ENCODE data around the gene OR2T1.

Gene OR2T1

GRCh38 chr1:248402748-248403147, at the start of gene OR2T1:
Gene OR2T1, plus strand, starts transcription at chr1:248403048. Its CDS starts 3,100 bp downstream, at chr1:248406148.
- no peaks in the 10 kb centered on the region for H3K36me3 Mint-ChIP-seq (ENCODE audit: low read depth)
- DNase-seq, result no peak
- H3K9me3 Mint-ChIP-seq, result peaks cover 5% of the 10 kb centered on the region
- no peaks in the 10 kb centered on the region for H3K27me3 Mint-ChIP-seq
- H3K27ac Mint-ChIP-seq, result no peak within 1 kb of the TSS
- no peak for ATAC-seq
- H3K4me1 Mint-ChIP-seq, result peaks cover 7% of the 10 kb centered on the region
- H3K4me3 Mint-ChIP-seq, result no peak within 1 kb of the TSS

- Mint-ChIP-seq H3K4me3 (no peak overlapping the region), H3K4me1 (no peaks in the 10 kb centered on the region), H3K36me3 (ENCODE audit: low read depth) (no peaks in the 10 kb centered on the region), H3K9me3 (no peaks in the 10 kb centered on the region), H3K27me3 (no peaks in the 10 kb centered on the region), H3K27ac (no peak overlapping the region)
- ATAC-seq (no peak), DNase-seq (no peak)
Observed at GRCh38 chr1:248359415-248359814, 43.4 kb upstream of the OR2T1 start.

- ATAC-seq (no peak), DNase-seq (no peak)
- Mint-ChIP-seq H3K27ac (no peak within 1 kb of the TSS), H3K36me3 (ENCODE audit: low read depth) (no peaks in the 10 kb centered on the region), H3K27me3 (peaks cover 2% of the 10 kb centered on the region), H3K4me1 (no peaks in the 10 kb centered on the region), H3K4me3 (no peak within 1 kb of the TSS), H3K9me3 (no peaks in the 10 kb centered on the region)
Observed at GRCh38 chr1:248361121-248361715, 41.6 kb upstream of the OR2T1 start, which contains the start of gene OR2T4. Gene OR2T4, plus strand, starts transcription at chr1:248361665. Its CDS starts 0 bp downstream, at chr1:248361665.

GRCh38 chr1:248366609-248367008, 36.2 kb upstream of the OR2T1 start:
- ATAC-seq (no peak), DNase-seq (no peak)
- no peaks in the 10 kb centered on the region for H3K9me3 Mint-ChIP-seq
- no peak overlapping the region for H3K27ac Mint-ChIP-seq
- H3K4me1 Mint-ChIP-seq, result no peaks in the 10 kb centered on the region
- H3K36me3 Mint-ChIP-seq (ENCODE audit: low read depth), result no peaks in the 10 kb centered on the region
- no peak overlapping the region for H3K4me3 Mint-ChIP-seq
- peaks cover 2% of the 10 kb centered on the region for H3K27me3 Mint-ChIP-seq

GRCh38 chr1:248372394-248372793, 30.5 kb upstream of the OR2T1 start:
- ATAC-seq (no peak), DNase-seq (peak; percentile 3)
- no peak overlapping the region for H3K4me3 Mint-ChIP-seq
- no peak overlapping the region for H3K27ac Mint-ChIP-seq
- no peaks in the 10 kb centered on the region for H3K36me3 Mint-ChIP-seq (ENCODE audit: low read depth)
- H3K9me3 Mint-ChIP-seq, result no peaks in the 10 kb centered on the region
- H3K27me3 Mint-ChIP-seq, result no peaks in the 10 kb centered on the region
- peaks cover 8% of the 10 kb centered on the region for H3K4me1 Mint-ChIP-seq

GRCh38 chr1:248373761-248374160, 29.1 kb upstream of the OR2T1 start:
- ATAC-seq (no peak), DNase-seq (no peak)
- Mint-ChIP-seq H3K27me3 (no peaks in the 10 kb centered on the region), H3K4me3 (no peak overlapping the region), H3K9me3 (no peaks in the 10 kb centered on the region), H3K27ac (no peak overlapping the region), H3K36me3 (ENCODE audit: low read depth) (no peaks in the 10 kb centered on the region), H3K4me1 (peaks cover 8% of the 10 kb centered on the region)

- Mint-ChIP-seq H3K36me3 (ENCODE audit: low read depth) (no peaks in the 10 kb centered on the region), H3K9me3 (no peaks in the 10 kb centered on the region), H3K27me3 (no peaks in the 10 kb centered on the region), H3K4me3 (no peak within 1 kb of the TSS), H3K27ac (no peak within 1 kb of the TSS), H3K4me1 (peaks cover 8% of the 10 kb centered on the region)
- ATAC-seq (no peak), DNase-seq (no peak)
Observed at GRCh38 chr1:248375446-248375845, 27.4 kb upstream of the OR2T1 start, which contains the start of gene OR2T6. Gene OR2T6, plus strand, starts transcription at chr1:248375746. Its CDS starts 11,863 bp downstream, at chr1:248387609.

GRCh38 chr1:248376916-248377315, 25.9 kb upstream of the OR2T1 start:
- ATAC-seq (no peak), DNase-seq (no peak)
- H3K27ac Mint-ChIP-seq, result no peak overlapping the region
- no peaks in the 10 kb centered on the region for H3K36me3 Mint-ChIP-seq (ENCODE audit: low read depth)
- H3K4me1 Mint-ChIP-seq, result peaks cover 8% of the 10 kb centered on the region
- H3K27me3 Mint-ChIP-seq, result no peaks in the 10 kb centered on the region
- no peak overlapping the region for H3K4me3 Mint-ChIP-seq
- no peaks in the 10 kb centered on the region for H3K9me3 Mint-ChIP-seq

- H3K27ac Mint-ChIP-seq, result no peak overlapping the region
Observed at GRCh38 chr1:248380854-248381253, 22.0 kb upstream of the OR2T1 start.

GRCh38 chr1:248388426-248388825, 14.4 kb upstream of the OR2T1 start:
- ATAC-seq, result no peak
- H3K9me3 Mint-ChIP-seq, result no peaks in the 10 kb centered on the region
- no peaks in the 10 kb centered on the region for H3K36me3 Mint-ChIP-seq (ENCODE audit: low read depth)
- H3K4me1 Mint-ChIP-seq, result no peaks in the 10 kb centered on the region
- H3K27ac Mint-ChIP-seq, result no peak overlapping the region
- no peak overlapping the region for H3K4me3 Mint-ChIP-seq
- peaks cover 9% of the 10 kb centered on the region for H3K27me3 Mint-ChIP-seq
- DNase-seq, result no peak

More at GRCh38 chr1:248380854-248381253, 22.0 kb upstream of the OR2T1 start:
- no peaks in the 10 kb centered on the region for H3K27me3 Mint-ChIP-seq
- DNase-seq (no peak), ATAC-seq (no peak)
- H3K9me3 Mint-ChIP-seq, result no peaks in the 10 kb centered on the region
- H3K36me3 Mint-ChIP-seq (ENCODE audit: low read depth), result no peaks in the 10 kb centered on the region
- no peak overlapping the region for H3K4me3 Mint-ChIP-seq
- H3K4me1 Mint-ChIP-seq, result no peaks in the 10 kb centered on the region

GRCh38 chr1:248393050-248393449, 9.8 kb upstream of the OR2T1 start:
- no peak for ATAC-seq
- Mint-ChIP-seq H3K9me3 (peaks cover 5% of the 10 kb centered on the region), H3K4me1 (no peaks in the 10 kb centered on the region), H3K27me3 (peaks cover 14% of the 10 kb centered on the region), H3K4me3 (no peak overlapping the region), H3K36me3 (ENCODE audit: low read depth) (no peaks in the 10 kb centered on the region), H3K27ac (no peak overlapping the region)
- DNase-seq, result no peak

GRCh38 chr1:248404024-248404423, 1.2 kb downstream of the OR2T1 start:
- DNase-seq (no peak), ATAC-seq (no peak)
- peaks cover 7% of the 10 kb centered on the region for H3K9me3 Mint-ChIP-seq
- no peak overlapping the region for H3K4me3 Mint-ChIP-seq
- H3K27me3 Mint-ChIP-seq, result no peaks in the 10 kb centered on the region
- no peak overlapping the region for H3K27ac Mint-ChIP-seq
- H3K36me3 Mint-ChIP-seq (ENCODE audit: low read depth), result no peaks in the 10 kb centered on the region
- peaks cover 7% of the 10 kb centered on the region for H3K4me1 Mint-ChIP-seq

- Mint-ChIP-seq H3K9me3 (peaks cover 33% of the 10 kb centered on the region), H3K27ac (no peak overlapping the region), H3K36me3 (ENCODE audit: low read depth) (peaks cover 3% of the 10 kb centered on the region), H3K4me1 (peaks cover 7% of the 10 kb centered on the region), H3K4me3 (no peak overlapping the region), H3K27me3 (no peaks in the 10 kb centered on the region)
- DNase-seq (no peak), ATAC-seq (peak; percentile 20)
Observed at GRCh38 chr1:248406721-248407692, 4.2 kb downstream of the OR2T1 start.

GRCh38 chr1:248416226-248416625, 13.4 kb downstream of the OR2T1 start:
- Mint-ChIP-seq H3K9me3 (peaks cover 26% of the 10 kb centered on the region), H3K4me3 (no peak overlapping the region), H3K36me3 (ENCODE audit: low read depth) (peaks cover 8% of the 10 kb centered on the region), H3K27me3 (no peaks in the 10 kb centered on the region), H3K27ac (no peak overlapping the region), H3K4me1 (peaks cover 29% of the 10 kb centered on the region)
- DNase-seq (no peak), ATAC-seq (no peak)

GRCh38 chr1:248417854-248418253, 15.0 kb downstream of the OR2T1 start:
- H3K36me3 Mint-ChIP-seq (ENCODE audit: low read depth), result peaks cover 8% of the 10 kb centered on the region
- no peak overlapping the region for H3K27ac Mint-ChIP-seq
- no peak for DNase-seq
- H3K9me3 Mint-ChIP-seq, result peaks cover 29% of the 10 kb centered on the region
- peaks cover 29% of the 10 kb centered on the region for H3K4me1 Mint-ChIP-seq
- no peak overlapping the region for H3K4me3 Mint-ChIP-seq
- H3K27me3 Mint-ChIP-seq, result no peaks in the 10 kb centered on the region
- no peak for ATAC-seq
